HCT116 (cell line): ENCODE results near the gene RND2. TPM values are rescaled to one million over a fixed set of nuclear protein-coding genes. Genes with fewer than 3 reads are reported as not detected.
A peak's percentile ranks its signal among the peaks of the same experiment; 100 is the strongest.

Experiments
- ATAC-seq: fragments of 200-7000 bp; cut with Tn5 transposase; 2 replicates; pipeline ENCODE4 v1.9.1; 2020; ENCODE audit warnings: mild to moderate bottlenecking, moderate library complexity
- BruUV-seq: library from RNA; stranded (reverse); fragments of 400-500 nt; replicated peaks from 2 replicates; lab custom pipeline; 2021; lab: Mats Ljungman, UMichigan
- CTCF ChIA-PET: fragments of 300-600 bp; sonication (Branson Sonifier 250); formaldehyde crosslinking; loops from one replicate; lab custom pipeline; 2021; ENCODE audit warnings: antibody characterized with exemption; lab: Charles Lee
- POLR2A ChIA-PET: fragments of 300-600, 350-600 bp; sonication (Branson Sonifier 250); formaldehyde crosslinking; loops from one replicate; lab custom pipeline; 2021; ENCODE audit warnings: antibody characterized with exemption; lab: Charles Lee
- RAD21 ChIA-PET, 2 experiments: fragments of 300-600 bp; sonication (Branson Sonifier 250); formaldehyde crosslinking; loops; one replicate each; lab custom pipeline; 2023; ENCODE audit warnings: low total read pairs in 2 of 2; ENCODE audit not compliant: uncharacterized antibody in 2 of 2, unreplicated experiment in 2 of 2, low non-redundant PET in 1 of 2; lab: Charles Lee
- DNase-seq: peaks from one replicate; pipeline ENCODE4 v3.0.0-alpha.2; 2010; ENCODE audit warnings: low read depth, low spot score
- H2AFZ ChIP-seq: fragments of 200-600 bp; shearing (Covaris generic), sonication (generic); 2 replicates; pipeline ENCODE4 v1.6.1; 2017; ENCODE audit warnings: low read depth, mixed run types, mixed read lengths, antibody characterized with exemption, low read length; ENCODE audit not compliant: poor library complexity, severe bottlenecking
- H3K27ac ChIP-seq: 2 replicates; pipeline ENCODE4 v1.5.1; 2012; ENCODE audit warnings: low read depth, low read length
- H3K27me3 ChIP-seq: fragments of 200-600 bp; sonication (generic); 2 replicates; pipeline ENCODE4 v1.6.1; 2016; ENCODE audit warnings: mixed run types, low read length, mixed read lengths; ENCODE audit not compliant: insufficient read depth
- H3K36me3 ChIP-seq, 2 experiments: fragments of 200-500 bp in 1 of 2; fragments of 200-600 bp in 1 of 2; sonication (Bioruptor generic) in 1 of 2; sonication (generic) in 1 of 2; 2 replicates each; pipeline versions ENCODE4 v1.5.1 to v1.6.1; 2014 to 2016; ENCODE audit warnings: low read length in 2 of 2, inconsistent platforms in 1 of 2, mixed read lengths in 1 of 2, mixed run types in 1 of 2; ENCODE audit not compliant: insufficient read depth in 2 of 2, control insufficient read depth in 1 of 2
- H3K4me1 ChIP-seq, 2 experiments: fragments of 200-600 bp in 1 of 2; sonication (generic) in 1 of 2; 2 replicates each; pipeline versions ENCODE4 v1.5.1 to v1.6.1; 2012 to 2017; ENCODE audit warnings: low read length in 2 of 2, inconsistent platforms in 1 of 2, mild to moderate bottlenecking in 1 of 2, mixed read lengths in 1 of 2, mixed run types in 1 of 2, moderate library complexity in 1 of 2; ENCODE audit not compliant: insufficient read depth in 2 of 2, control insufficient read depth in 1 of 2
- H3K4me2 ChIP-seq: fragments of 200-600 bp; sonication (generic); 2 replicates; pipeline ENCODE4 v1.6.1; 2017; ENCODE audit warnings: mixed run types, low read length, mixed read lengths
- H3K4me3 ChIP-seq, 2 experiments: fragments of 200-600 bp in 1 of 2; sonication (generic) in 1 of 2; replicated peaks in 1 of 2; 2 replicates each; pipeline ENCODE4 v1.5.1; 2011 to 2016; ENCODE audit warnings: low read length in 2 of 2, control low read depth in 1 of 2, low read depth in 1 of 2, mild to moderate bottlenecking in 1 of 2, mixed read lengths in 1 of 2, mixed run types in 1 of 2
- H3K79me2 ChIP-seq: fragments of 200-600 bp; sonication (generic); 2 replicates; pipeline ENCODE4 v1.6.1; 2017; ENCODE audit warnings: mild to moderate bottlenecking, mixed run types, low read length, moderate library complexity, mixed read lengths; ENCODE audit not compliant: insufficient read depth
- H3K9ac ChIP-seq: fragments of 200-600 bp; sonication (generic); 2 replicates; pipeline ENCODE4 v1.6.1; 2016; ENCODE audit warnings: low read length, mixed read lengths
- H3K9me2 ChIP-seq: fragments of 200-600 bp; sonication (generic), shearing (Covaris generic); 2 replicates; pipeline ENCODE4 v1.6.1; 2017; ENCODE audit warnings: mixed run types, mild to moderate bottlenecking, moderate library complexity; ENCODE audit not compliant: insufficient read depth
- H3K9me3 ChIP-seq, 2 experiments: fragments of 200-500 bp in 1 of 2; fragments of 200-600 bp in 1 of 2; sonication (Bioruptor generic) in 1 of 2; sonication (generic) in 1 of 2; 2 replicates each; pipeline ENCODE4 v1.6.1; 2014 to 2017; ENCODE audit warnings: low read length in 2 of 2, mixed read lengths in 2 of 2, inconsistent platforms in 1 of 2, low read depth in 1 of 2, mild to moderate bottlenecking in 1 of 2, mixed run types in 1 of 2, moderate library complexity in 1 of 2; ENCODE audit not compliant: control insufficient read depth in 1 of 2, insufficient read depth in 1 of 2
- H4K20me1 ChIP-seq: fragments of 200-600 bp; sonication (generic), shearing (Covaris generic); 2 replicates; pipeline ENCODE4 v1.6.1; 2017; ENCODE audit warnings: mixed run types, mild to moderate bottlenecking, moderate library complexity; ENCODE audit not compliant: insufficient read depth
- CBX3 ChIP-seq: IDR thresholded peaks from 2 replicates; pipeline ENCODE4 v1.6.1; 2012; ENCODE audit warnings: low read depth
- EGR1 ChIP-seq: IDR thresholded peaks from 2 replicates; pipeline ENCODE4 v1.6.1; 2012; ENCODE audit warnings: low read depth
- FOSL1 ChIP-seq: IDR thresholded peaks from 2 replicates; pipeline ENCODE4 v1.6.1; 2012; ENCODE audit warnings: low read depth
- POLR2AphosphoS5 ChIP-seq: IDR thresholded peaks from 2 replicates; pipeline ENCODE4 v1.6.1; 2011; ENCODE audit warnings: mild to moderate bottlenecking, low read depth, low read length, moderate library complexity
- RAD21 ChIP-seq: IDR thresholded peaks from 2 replicates; pipeline ENCODE4 v1.6.1; 2012; ENCODE audit warnings: low read depth, mild to moderate bottlenecking
- SIN3A ChIP-seq: IDR thresholded peaks from 2 replicates; pipeline ENCODE4 v1.6.1; 2012; ENCODE audit warnings: low read depth
- TCF7L2 ChIP-seq: IDR thresholded peaks from 2 replicates; pipeline ENCODE4 v1.7.0; 2011; ENCODE audit warnings: borderline replicate concordance, inconsistent platforms; ENCODE audit not compliant: insufficient read depth, insufficient read length; ENCODE audit errors: extremely low read depth
- YY1 ChIP-seq: IDR thresholded peaks from 2 replicates; pipeline ENCODE4 v1.6.1; 2011; ENCODE audit warnings: low read length, low read depth, moderate library complexity, mild to moderate bottlenecking; ENCODE audit not compliant: insufficient replicate concordance; ENCODE audit errors: extremely low read depth
- ZFX ChIP-seq: fragments of 450-650 bp; IDR thresholded peaks from 2 replicates; pipeline ENCODE4 v1.6.1; 2017
- intact Hi-C: fragments of 100-400 bp; cut with micrococcal nuclease; formaldehyde crosslinking; loops from 2 replicates; pipeline ENCODE4 v1.10.0; 2022
- total RNA-seq: library from RNA; stranded (reverse); gene quantifications from one replicate; pipeline ENCODE4 v1.2.1, GENCODE V29; 2021; ENCODE audit not compliant: unreplicated experiment
- TF ChIP-seq, protein P1 (sequence below): IDR thresholded peaks from 2 replicates; pipeline ENCODE4 v1.6.1; 2011; ENCODE audit warnings: mild to moderate bottlenecking, low read length, moderate library complexity; ENCODE audit not compliant: insufficient replicate concordance; ENCODE audit errors: extremely low read depth
- TF ChIP-seq, protein P2 (sequence below): IDR thresholded peaks from 2 replicates; pipeline ENCODE4 v1.6.1; 2012

RND2 gene
- total RNA-seq, 1 experiment from 2014 or later, result 0.66 TPM

DNA sequence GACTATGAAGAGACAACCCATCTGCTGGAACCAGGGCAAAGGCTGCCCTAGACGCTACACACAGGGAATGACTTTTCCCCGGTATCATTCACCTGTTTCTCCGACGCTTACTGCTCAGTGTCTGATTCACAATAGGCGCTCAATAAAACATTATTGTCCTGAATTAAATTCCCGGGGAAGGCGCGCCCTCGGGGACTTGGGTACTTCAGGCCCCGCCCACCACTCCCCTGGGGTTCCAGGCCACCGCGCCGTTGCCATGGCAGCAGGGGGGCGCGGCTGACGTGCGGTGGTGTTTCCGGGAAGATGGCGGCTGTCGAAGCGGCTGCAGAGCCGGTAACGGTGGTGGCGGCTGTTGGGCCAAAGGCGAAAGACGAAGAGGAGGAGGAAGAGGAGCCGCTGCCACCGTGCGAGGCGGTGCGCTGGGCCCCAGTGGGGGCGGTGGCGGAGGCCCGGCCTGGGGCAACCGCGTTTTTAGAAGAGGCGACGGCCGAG is 44.7 kb upstream of the RND2 start, which contains the start of gene RUNDC1 (continued):
- TF ChIP-seq, protein P1, sequence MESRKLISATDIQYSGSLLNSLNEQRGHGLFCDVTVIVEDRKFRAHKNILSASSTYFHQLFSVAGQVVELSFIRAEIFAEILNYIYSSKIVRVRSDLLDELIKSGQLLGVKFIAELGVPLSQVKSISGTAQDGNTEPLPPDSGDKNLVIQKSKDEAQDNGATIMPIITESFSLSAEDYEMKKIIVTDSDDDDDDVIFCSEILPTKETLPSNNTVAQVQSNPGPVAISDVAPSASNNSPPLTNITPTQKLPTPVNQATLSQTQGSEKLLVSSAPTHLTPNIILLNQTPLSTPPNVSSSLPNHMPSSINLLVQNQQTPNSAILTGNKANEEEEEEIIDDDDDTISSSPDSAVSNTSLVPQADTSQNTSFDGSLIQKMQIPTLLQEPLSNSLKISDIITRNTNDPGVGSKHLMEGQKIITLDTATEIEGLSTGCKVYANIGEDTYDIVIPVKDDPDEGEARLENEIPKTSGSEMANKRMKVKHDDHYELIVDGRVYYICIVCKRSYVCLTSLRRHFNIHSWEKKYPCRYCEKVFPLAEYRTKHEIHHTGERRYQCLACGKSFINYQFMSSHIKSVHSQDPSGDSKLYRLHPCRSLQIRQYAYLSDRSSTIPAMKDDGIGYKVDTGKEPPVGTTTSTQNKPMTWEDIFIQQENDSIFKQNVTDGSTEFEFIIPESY, result no peak
- no peak for TF ChIP-seq CBX3

- no TSS peak for BruUV-seq
- H3K27ac ChIP-seq, result peak overlapping the region; percentile 90
- H4K20me1 ChIP-seq, result no peaks in the 10 kb centered on the region
- H3K79me2 ChIP-seq, result peaks cover 36% of the 10 kb centered on the region
- no peaks in the 10 kb centered on the region for H3K9me3 ChIP-seq
- ChIA-PET RAD21 (no interaction called here), POLR2A (interaction anchor here (0.6 to 1.3 kb wide), 2 partner anchors 15 to 17 kb away, joined by 3 to 4 read pairs; partner anchors contain the start of gene RPL27), CTCF (interaction anchor here (0.9 to 1.0 kb wide), 2 partner anchors 16 to 17 kb away, joined by 3 to 7 read pairs; partner anchors contain the start of gene RPL27)
- H3K9ac ChIP-seq, result peak overlapping the region; percentile 91
- H2AFZ ChIP-seq, result no peak overlapping the region
- TF ChIP-seq ZFX (peak; percentile 78; the same call in 1 of the 2 replicates), SIN3A (no peak; the same call in 1 of the 2 replicates), FOSL1 (no peak), TCF7L2 (no peak), YY1 (no peak), EGR1 (peak; percentile 12; the same call in 1 of the 2 replicates), RAD21 (0 out of 2 replicates have a peak, but pooled peaks have one; percentile 13), POLR2AphosphoS5 (peak; percentile 55)
- TF ChIP-seq, protein P2, sequence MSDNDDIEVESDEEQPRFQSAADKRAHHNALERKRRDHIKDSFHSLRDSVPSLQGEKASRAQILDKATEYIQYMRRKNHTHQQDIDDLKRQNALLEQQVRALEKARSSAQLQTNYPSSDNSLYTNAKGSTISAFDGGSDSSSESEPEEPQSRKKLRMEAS, result peak; percentile 74; the same call in 1 of the 2 replicates
- peak; percentile 31 for DNase-seq
- peaks cover 8 to 12% of the 10 kb centered on the region in 2 experiments; a peak in 1 of 4 replicates for H3K36me3 ChIP-seq
- H3K4me1 ChIP-seq, result peaks cover 13 to 28% of the 10 kb centered on the region in 2 experiments
- peak; percentile 76 for ATAC-seq
- H3K4me2 ChIP-seq, result peak overlapping the region; percentile 93
- no peaks in the 10 kb centered on the region for H3K27me3 ChIP-seq
- H3K9me2 ChIP-seq, result no peaks in the 10 kb centered on the region
- peak overlapping the region; percentile 88 to 96 for H3K4me3 ChIP-seq
- intact Hi-C loops, result no loop called here
Observed at GRCh38 chr17:42980766-42981397, 44.1 kb upstream of the RND2 start.
